K562 (cell line): ENCODE data around the gene P2RY6.

Source experiments
- POLR2A ChIP-seq: fragments of 450-650 bp; conservative IDR thresholded peaks from 2 replicates; pipeline ENCODE4 v1.6.1; 2016
- TCF7L2 ChIP-seq: fragments of 150-350 bp; IDR thresholded peaks from 2 replicates; pipeline ENCODE4 v1.6.1; 2016; ENCODE audit warnings: low read depth, mild to moderate bottlenecking, low read length, moderate library complexity
- TSHZ1 ChIP-seq: fragments of 250-450 bp; sonication (Bioruptor Pico); IDR thresholded peaks from 2 replicates; pipeline ENCODE4 v1.4.0; 2020; ENCODE audit warnings: mild to moderate bottlenecking, moderate library complexity
- ZNF354B ChIP-seq: fragments of 250-450 bp; sonication (Bioruptor Pico); IDR thresholded peaks from 2 replicates; pipeline ENCODE4 v1.4.0; 2020
- ZNF639 ChIP-seq, 2 experiments: fragments of 200-800 bp in 1 of 2; sonication (Bioruptor generic) in 1 of 2; sonication (generic) in 1 of 2; formaldehyde crosslinking in 1 of 2; IDR thresholded peaks in 1 of 2; conservative IDR thresholded peaks in 1 of 2; 2 replicates each; pipeline versions ENCODE4 v1.5.0 to v1.6.1; 2016 to 2020; ENCODE audit warnings: missing compliant biosample characterization in 1 of 2, missing genetic modification characterization in 1 of 2, missing genetic modification reagents in 1 of 2

GRCh38 chr11:73272680-73273038, 521 bp downstream of the P2RY6 start:
- TF ChIP-seq TCF7L2 = no peak
- TF ChIP-seq ZNF639 (CRISPR knock-in tag; conservative IDR thresholded peaks at IDR 0.05 in 1 of 2, IDR thresholded peaks at IDR 0.05 in 1 of 2) = no peak
- no peak for TF ChIP-seq ZNF354B (CRISPR knock-in tag)
- no peak for TF ChIP-seq TSHZ1 (CRISPR knock-in tag)
- no peak for TF ChIP-seq POLR2A
